ENCODE data around the gene GALNT2. TPM values are rescaled to one million over a fixed set of nuclear protein-coding genes. Genes with fewer than 3 reads are reported as not detected.

GALNT2 gene
- total RNA-seq, 2 donors from 2014 or later: 47.4 to 67.3 TPM

- no peak overlapping the region for H3K9ac ChIP-seq (ENCODE audit: low read depth in 2 of 2, low read length in 2 of 2)
- no peak for TF ChIP-seq CTCF (IDR thresholded peaks at IDR 0.05)
- intact Hi-C loops (cut with DNase I): no loop called here
- no peaks in the 10 kb centered on the region for H3K27me3 ChIP-seq
- H3K27ac ChIP-seq: no peak overlapping the region
- DNase-seq: no peak
- no peaks in the 10 kb centered on the region for H3K4me1 ChIP-seq
- no peaks in the 10 kb centered on the region for H3K9me3 ChIP-seq
- H3K4me3 ChIP-seq: no peak overlapping the region
- no peaks in the 10 kb centered on the region for H3K36me3 ChIP-seq
These were observed 253.8 kb downstream of the GALNT2 start for GRCh38 chr1:230320804-230321203.

GRCh38 chr1:230321341-230321740, 254.3 kb downstream of the GALNT2 start:
- H3K9ac ChIP-seq (ENCODE audit: low read depth in 2 of 2, low read length in 2 of 2): no peak overlapping the region
- intact Hi-C loops (cut with DNase I): no loop called here
- no peaks in the 10 kb centered on the region for H3K36me3 ChIP-seq
- no peak for TF ChIP-seq CTCF (IDR thresholded peaks at IDR 0.05)
- no peak overlapping the region for H3K27ac ChIP-seq
- no peaks in the 10 kb centered on the region for H3K27me3 ChIP-seq
- DNase-seq: no peak
- H3K4me1 ChIP-seq: no peaks in the 10 kb centered on the region
- H3K9me3 ChIP-seq: no peaks in the 10 kb centered on the region
- H3K4me3 ChIP-seq: no peak overlapping the region

GRCh38 chr1:230321741-230322420, 254.8 kb downstream of the GALNT2 start:
- no peak for TF ChIP-seq CTCF (IDR thresholded peaks at IDR 0.05)
- intact Hi-C loops (cut with DNase I): no loop called here
- H3K27me3 ChIP-seq: no peaks in the 10 kb centered on the region
- no peak overlapping the region for H3K27ac ChIP-seq
- no peaks in the 10 kb centered on the region for H3K9me3 ChIP-seq
- H3K4me1 ChIP-seq: no peaks in the 10 kb centered on the region
- H3K4me3 ChIP-seq: no peak overlapping the region
- H3K36me3 ChIP-seq: no peaks in the 10 kb centered on the region
- DNase-seq: no peak
- H3K9ac ChIP-seq (ENCODE audit: low read depth in 2 of 2, low read length in 2 of 2): no peak overlapping the region

DNA sequence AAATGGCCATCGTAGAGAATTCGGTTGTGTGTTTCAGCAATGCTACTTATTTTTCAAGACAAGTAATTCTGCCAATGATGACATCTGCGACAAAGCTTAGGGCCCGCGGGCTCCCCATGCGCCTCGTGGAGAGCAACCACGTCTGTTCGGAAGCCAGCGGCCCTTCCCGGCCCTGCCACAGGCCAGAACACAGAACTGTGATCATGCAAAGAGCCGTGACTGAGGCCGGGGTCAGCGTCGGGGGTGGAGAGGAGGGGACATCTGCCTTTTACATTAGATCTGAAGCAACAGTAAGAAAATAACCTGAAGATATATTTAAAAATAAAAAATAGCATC, 255.4 kb downstream of the GALNT2 start:
- Histone ChIP-seq H3K4me1 (no peaks in the 10 kb centered on the region), H3K9ac (ENCODE audit: low read depth in 2 of 2, low read length in 2 of 2) (no peak overlapping the region), H3K27ac (no peak overlapping the region), H3K4me3 (no peak overlapping the region), H3K36me3 (no peaks in the 10 kb centered on the region), H3K27me3 (no peaks in the 10 kb centered on the region), H3K9me3 (no peaks in the 10 kb centered on the region)
- TF ChIP-seq CTCF (IDR thresholded peaks at IDR 0.05): no peak
- intact Hi-C loops (cut with DNase I): no loop called here
- DNase-seq: no peak

- no peak for TF ChIP-seq CTCF (IDR thresholded peaks at IDR 0.05)
- H3K4me3 ChIP-seq: no peak overlapping the region
- H3K9ac ChIP-seq (ENCODE audit: low read depth in 2 of 2, low read length in 2 of 2): no peak overlapping the region
- intact Hi-C loops (cut with DNase I): no loop called here
- no peaks in the 10 kb centered on the region for H3K9me3 ChIP-seq
- DNase-seq: no peak
- no peaks in the 10 kb centered on the region for H3K36me3 ChIP-seq
- no peak overlapping the region for H3K27ac ChIP-seq
- no peaks in the 10 kb centered on the region for H3K27me3 ChIP-seq
- H3K4me1 ChIP-seq: no peaks in the 10 kb centered on the region
These were observed 256.0 kb downstream of the GALNT2 start for GRCh38 chr1:230322967-230323547.

All from colonic mucosa (tissue), 4 donors.